Measurements from ENCODE around the gene PTPRU.

DNA sequence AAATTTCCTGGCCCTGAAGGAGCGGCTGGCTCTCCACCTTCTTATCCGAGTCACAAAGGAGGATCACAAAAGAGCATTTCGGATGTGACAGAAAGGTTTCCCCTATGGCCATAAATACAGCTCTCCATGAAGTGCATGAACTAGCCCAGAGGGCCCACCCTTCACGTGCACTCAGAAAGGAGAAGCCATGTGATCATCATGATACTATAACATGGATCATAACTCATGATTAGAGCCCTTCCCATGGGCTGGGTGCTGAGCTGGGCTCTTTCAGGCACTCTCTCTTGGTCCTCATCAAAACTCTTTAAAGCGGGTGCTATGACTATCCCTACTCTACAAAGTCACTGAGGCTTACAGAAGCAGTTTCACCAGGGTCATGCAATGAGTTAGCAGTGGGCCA, 135.0 kb downstream of the PTPRU start:
- TF ChIP-seq CTCF (IDR thresholded peaks at IDR 0.05; ENCODE audit: low read depth, low read length, missing input control) = no peak
- TF ChIP-seq EGR1 (IDR thresholded peaks at IDR 0.05; ENCODE audit: low read depth in 2 of 2) = no peak
- no peak for TF ChIP-seq HNF4A (conservative IDR thresholded peaks at IDR 0.05)
- no peak for TF ChIP-seq TAF1 (conservative IDR thresholded peaks at IDR 0.05)
- no peak for TF ChIP-seq REST (IDR thresholded peaks at IDR 0.05)
- TF ChIP-seq SP1 (IDR thresholded peaks at IDR 0.05) = no peak
- TF ChIP-seq, protein P1, sequence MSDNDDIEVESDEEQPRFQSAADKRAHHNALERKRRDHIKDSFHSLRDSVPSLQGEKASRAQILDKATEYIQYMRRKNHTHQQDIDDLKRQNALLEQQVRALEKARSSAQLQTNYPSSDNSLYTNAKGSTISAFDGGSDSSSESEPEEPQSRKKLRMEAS (IDR thresholded peaks at IDR 0.05) = no peak
- TF ChIP-seq YY1 (IDR thresholded peaks at IDR 0.05) = no peak
- no peak for TF ChIP-seq JUND (IDR thresholded peaks at IDR 0.05)
- no peak for TF ChIP-seq FOXA2 (IDR thresholded peaks at IDR 0.05)
